ENCODE data around the gene TRMO.

Gene TRMO

GRCh38 chr9:97903177-97903576 lies 19.1 kb downstream of the TRMO start:
- no peak for DNase-seq (ENCODE audit: low read depth)

GRCh38 chr9:97900738-97901565 lies 21.3 kb downstream of the TRMO start:
- DNase-seq (ENCODE audit: low read depth): no peak

- DNase-seq (ENCODE audit: low read depth): no peak
These were observed 22.1 kb downstream of the TRMO start for GRCh38 chr9:97900103-97900737.

- DNase-seq (ENCODE audit: low read depth): no peak
These were observed 26.5 kb downstream of the TRMO start for GRCh38 chr9:97895695-97896332.

- no peak for DNase-seq (ENCODE audit: low read depth)
These were observed 27.1 kb downstream of the TRMO start for GRCh38 chr9:97895211-97895610.

GRCh38 chr9:97892421-97892820 lies 29.9 kb downstream of the TRMO start:
- no peak for DNase-seq (ENCODE audit: low read depth)

GRCh38 chr9:97891736-97892135 lies 30.6 kb downstream of the TRMO start:
- DNase-seq (ENCODE audit: low read depth): no peak

- DNase-seq (ENCODE audit: low read depth): no peak
These were observed 32.1 kb downstream of the TRMO start for GRCh38 chr9:97889941-97890887.

GRCh38 chr9:97880336-97880735 lies 42.0 kb downstream of the TRMO start:
- DNase-seq (ENCODE audit: low read depth): no peak

- no peak for DNase-seq (ENCODE audit: low read depth)
These were observed 46.2 kb downstream of the TRMO start for GRCh38 chr9:97876061-97876460.

- DNase-seq (ENCODE audit: low read depth): no peak
These were observed 47.2 kb downstream of the TRMO start for GRCh38 chr9:97875111-97875510.

GRCh38 chr9:97874624-97875023 lies 47.7 kb downstream of the TRMO start:
- no peak for DNase-seq (ENCODE audit: low read depth)

- DNase-seq (ENCODE audit: low read depth): no peak
These were observed 48.4 kb downstream of the TRMO start for GRCh38 chr9:97873882-97874281.

GRCh38 chr9:97873425-97873824 lies 48.9 kb downstream of the TRMO start:
- DNase-seq (ENCODE audit: low read depth): no peak

- DNase-seq (ENCODE audit: low read depth): no peak
These were observed 53.4 kb downstream of the TRMO start for GRCh38 chr9:97868859-97869258.

- no peak for DNase-seq (ENCODE audit: low read depth)
These were observed 55.5 kb downstream of the TRMO start for GRCh38 chr9:97866848-97867247.

GRCh38 chr9:97866300-97866699 lies 56.0 kb downstream of the TRMO start:
- DNase-seq (ENCODE audit: low read depth): no peak

- DNase-seq (ENCODE audit: low read depth): no peak
These were observed 57.9 kb downstream of the TRMO start for GRCh38 chr9:97864396-97864795.

GRCh38 chr9:97863314-97863713 lies 59.0 kb downstream of the TRMO start:
- DNase-seq (ENCODE audit: low read depth): no peak

- no peak for DNase-seq (ENCODE audit: low read depth)
These were observed 61.2 kb downstream of the TRMO start for GRCh38 chr9:97861148-97861475.

- no peak for DNase-seq (ENCODE audit: low read depth)
These were observed 61.7 kb downstream of the TRMO start for GRCh38 chr9:97860451-97861147.

- no peak for DNase-seq (ENCODE audit: low read depth)
These were observed 63.0 kb downstream of the TRMO start for GRCh38 chr9:97859346-97859745.

Data from fibroblast of the conjunctiva (primary cell).